ENCODE measurements around the gene NEUROD4.

NEUROD4 gene

GRCh38 chr12:55061024-55061423, 41.2 kb downstream of the NEUROD4 start:
- no peak for DNase-seq

DNA sequence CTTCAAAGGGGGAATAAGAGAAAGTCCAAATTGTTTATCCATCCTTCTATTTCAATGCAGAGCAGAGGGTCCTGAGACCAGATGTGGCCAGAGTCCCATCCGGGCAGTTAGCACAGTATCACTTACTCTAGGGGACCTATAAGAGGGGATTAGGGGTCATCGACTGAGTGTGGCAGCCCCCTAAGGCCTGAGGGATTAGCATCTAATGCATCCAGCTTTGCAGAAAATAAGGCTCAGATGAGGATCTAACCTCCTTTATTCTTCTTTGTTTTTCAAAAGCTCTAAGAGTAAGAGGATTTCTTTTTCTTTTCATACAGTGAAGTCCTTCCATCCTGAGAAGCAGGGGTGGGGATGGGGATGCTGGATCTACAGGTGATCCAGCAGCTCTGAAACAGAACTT, 43.5 kb downstream of the NEUROD4 start:
- DNase-seq, result no peak

DNA sequence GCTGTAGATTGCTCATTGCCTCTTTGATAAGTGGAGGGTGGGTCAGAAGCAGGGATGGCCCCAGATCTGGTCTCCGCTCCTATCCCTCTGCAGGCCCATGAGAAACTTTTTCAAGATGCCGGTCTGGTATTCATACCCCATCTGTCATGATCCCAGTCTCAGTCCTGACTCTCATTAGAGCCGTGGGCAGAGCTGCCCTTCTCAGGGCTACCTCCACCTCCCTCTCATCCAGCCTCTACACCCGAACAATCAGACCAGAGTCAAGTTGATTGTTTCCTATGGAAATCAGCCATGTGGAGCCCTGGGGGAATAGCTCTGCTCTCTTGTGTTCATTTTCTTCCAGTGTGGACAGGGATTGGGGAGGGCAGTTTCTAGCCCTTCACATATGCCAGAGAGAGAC, 45.8 kb downstream of the NEUROD4 start:
- DNase-seq, result no peak

GRCh38 chr12:55067701-55068100, 47.9 kb downstream of the NEUROD4 start:
- DNase-seq, result no peak

DNA sequence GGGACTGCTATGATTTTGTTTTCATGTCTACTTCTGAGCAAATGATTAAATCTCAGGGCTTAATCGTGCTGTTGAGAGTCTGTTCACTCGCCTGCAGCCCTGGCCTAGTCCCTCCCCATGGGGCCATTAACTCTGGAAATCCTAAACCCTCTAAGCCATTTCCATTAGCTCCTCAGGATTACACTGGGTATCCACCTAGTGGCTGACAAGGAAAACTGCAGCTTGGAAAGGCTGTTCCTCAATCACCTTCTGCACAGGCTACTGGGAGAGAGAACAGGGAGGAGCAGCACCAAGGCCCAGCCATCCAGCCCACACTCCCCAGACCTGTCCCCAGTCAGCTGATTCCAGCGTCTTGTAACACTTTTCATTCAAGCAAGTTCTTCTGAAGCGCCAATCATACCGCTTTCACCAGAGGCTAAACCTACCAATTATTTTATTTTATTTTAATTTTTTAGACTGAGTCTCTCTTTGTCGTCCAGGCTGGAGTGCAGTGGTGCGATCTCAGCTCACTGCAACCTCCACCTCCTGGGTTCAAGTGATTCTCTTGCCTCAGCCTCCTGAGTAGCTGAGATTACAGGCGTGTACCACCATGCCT, 48.7 kb downstream of the NEUROD4 start:
- no peak for DNase-seq

GRCh38 chr12:55072083-55072482, 52.3 kb downstream of the NEUROD4 start:
- DNase-seq, result peak; percentile 72 to 75

- peak; percentile 70 to 71 for DNase-seq
Observed at GRCh38 chr12:55073043-55074022, 53.6 kb downstream of the NEUROD4 start.

DNA sequence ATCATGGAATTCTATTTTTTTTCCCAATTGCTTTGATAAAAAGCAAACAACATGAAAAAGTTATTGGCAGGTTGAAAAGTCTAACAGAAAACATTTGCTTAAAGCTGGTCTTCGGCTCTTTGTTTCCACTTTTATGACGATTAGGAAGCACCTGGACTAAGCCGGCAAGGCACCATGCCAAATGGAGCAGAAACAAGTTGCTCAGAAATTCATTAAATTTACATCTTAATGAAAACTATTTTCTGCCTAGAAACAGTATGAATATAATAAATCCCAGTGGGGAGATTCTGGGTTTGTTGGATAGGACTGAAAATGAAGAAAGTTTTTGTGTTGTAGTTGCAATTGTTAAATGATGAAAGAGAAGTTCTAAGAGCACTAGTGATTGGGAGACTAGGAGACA, 55.0 kb downstream of the NEUROD4 start:
- no peak for DNase-seq

Measured in stimulated activated CD4-positive, alpha-beta T cell treated with anti-CD3 and anti-CD28 coated beads, Interleukin-4, amount 100 ng/mL, for 4 hours (primary cell).